ENCODE data around the gene PROX1.

DNA sequence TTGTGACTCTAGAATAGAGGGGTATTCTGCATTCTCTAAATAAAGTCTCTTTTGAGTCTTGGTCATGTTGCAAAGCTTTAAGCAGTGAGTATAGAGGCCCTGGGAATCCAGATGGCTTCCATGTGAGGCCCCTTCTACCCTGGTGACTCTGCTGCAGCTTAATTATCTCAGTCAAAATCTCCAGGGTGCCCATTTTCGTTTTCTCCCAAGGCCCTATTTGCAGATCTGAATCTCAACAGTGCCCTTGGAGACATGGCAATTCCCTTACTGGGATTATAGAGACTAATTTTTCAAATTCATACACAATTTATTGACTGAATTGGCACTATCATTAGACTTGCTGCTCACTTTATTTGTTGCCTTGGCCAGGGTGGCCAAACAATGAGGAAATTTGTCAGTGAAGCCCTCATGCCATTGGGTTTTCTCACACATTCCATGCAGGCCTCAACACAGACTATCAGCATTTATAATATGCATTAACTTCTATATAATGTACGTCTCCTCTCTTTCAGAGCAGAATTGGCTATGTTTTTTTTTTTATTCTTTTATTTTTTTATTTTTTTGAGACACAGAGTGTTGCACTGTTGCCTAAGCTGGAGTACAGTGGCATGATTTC, 35.1 kb downstream of the PROX1 start:
- TF ChIP-seq CTCF (IDR thresholded peaks at IDR 0.05): no peak
- no peak for TF ChIP-seq EZH2phosphoT487 (IDR thresholded peaks at IDR 0.05)
- no peak for TF ChIP-seq EZH2 (IDR thresholded peaks at IDR 0.05)

Measured in neural progenitor cell (in vitro differentiated cells).